ENCODE data around the gene LECT2. TPM values are rescaled to one million over a fixed set of nuclear protein-coding genes. Genes with fewer than 3 reads are reported as not detected.

LECT2 gene
- total and polyA plus RNA-seq, 10 of the 15 experiments (the other 5 are each of a cell fraction or from before 2014, with no cell fraction given): not detected

DNA sequence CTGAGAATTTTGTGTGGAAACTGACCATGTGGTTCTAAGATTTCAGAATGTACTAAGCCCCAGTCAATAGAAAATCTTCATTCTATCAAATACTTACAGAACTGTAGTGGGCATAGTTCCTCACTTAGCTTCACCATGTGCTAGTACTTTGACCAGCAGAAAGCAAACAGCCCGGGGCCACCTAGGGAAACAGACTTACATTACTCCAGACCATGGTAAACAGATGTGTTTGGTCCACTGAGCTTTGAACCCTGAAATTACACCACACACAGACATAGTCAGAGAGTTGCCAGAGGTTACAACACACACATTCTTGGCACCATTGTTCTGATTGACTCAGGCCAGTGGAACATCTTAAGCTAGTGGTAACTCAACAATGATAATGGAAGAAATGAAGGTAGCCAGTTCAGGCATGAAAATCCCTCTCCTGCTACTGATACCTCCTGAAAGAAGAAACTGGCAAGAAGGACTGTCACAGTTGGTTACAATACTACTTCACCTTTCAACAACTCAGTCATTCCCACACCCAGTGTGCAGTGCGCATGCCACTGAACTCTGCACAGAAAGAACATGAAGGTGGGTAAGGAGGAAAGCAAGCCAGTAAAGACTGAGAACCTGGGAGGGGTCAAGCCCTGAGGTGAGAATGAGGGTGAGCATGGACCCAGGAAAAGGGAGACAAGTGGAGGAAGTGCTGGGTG is 18.7 kb upstream of the LECT2 start:
- FAIRE-seq: no peak
- Histone ChIP-seq H3K4me1 (ENCODE audit: control insufficient read depth, insufficient read depth, low read length) (no peaks in the 10 kb centered on the region), H3K4me2 (ENCODE audit: control insufficient read depth, insufficient read depth) (no peak overlapping the region), H3K27ac (ENCODE audit: control insufficient read depth, insufficient read depth) (no peak overlapping the region), H4K20me1 (ENCODE audit: control insufficient read depth, insufficient read depth) (no peaks in the 10 kb centered on the region), H3K9me3 (replicated peaks; ENCODE audit: control insufficient read depth, insufficient read depth, low read length) (no peaks in the 10 kb centered on the region), H3K4me3 (no peak overlapping the region), H2AFZ (ENCODE audit: control insufficient read depth, low read depth, low read length) (no peak overlapping the region), H3K9ac (ENCODE audit: control insufficient read depth, insufficient read depth, low read length) (no peak overlapping the region), H3K27me3 (replicated peaks in 1 of 2; ENCODE audit: control insufficient read depth in 2 of 2, insufficient read depth in 2 of 2, low read length in 1 of 2) (peaks cover 2 to 3% of the 10 kb centered on the region in 2 experiments; a peak in 2 of 4 replicates), H3K36me3 (ENCODE audit: control insufficient read depth in 2 of 2, insufficient read depth in 2 of 2, low read length in 1 of 2) (no peaks in the 10 kb centered on the region), H3K79me2 (ENCODE audit: control insufficient read depth, insufficient read depth, low read length) (no peaks in the 10 kb centered on the region)
- intact Hi-C loops (cut with micrococcal nuclease; ENCODE audit: unreplicated experiment): loop anchor here (10.0 kb wide), 1 partner anchor 201 kb away; no protein-coding TSS in a partner anchor
- RAD21 ChIA-PET (ENCODE audit: unreplicated experiment): no interaction called here
- no peak for DNase-seq (ENCODE audit: low read depth, low spot score)
- POLR2A ChIA-PET: no interaction called here
- 55% methylated on average over 2 of the region's 2 CpGs for WGBS (ENCODE audit: insufficient coverage, insufficient replicate concordance, low lambda C conversion rate, missing lambda C conversion rate)
- CTCF ChIA-PET: interaction anchor here (0.9 to 1.2 kb wide), 2 partner anchors 13 to 28 kb away, joined by 3 read pairs; no protein-coding TSS in a partner anchor
- TF ChIP-seq, protein P1, sequence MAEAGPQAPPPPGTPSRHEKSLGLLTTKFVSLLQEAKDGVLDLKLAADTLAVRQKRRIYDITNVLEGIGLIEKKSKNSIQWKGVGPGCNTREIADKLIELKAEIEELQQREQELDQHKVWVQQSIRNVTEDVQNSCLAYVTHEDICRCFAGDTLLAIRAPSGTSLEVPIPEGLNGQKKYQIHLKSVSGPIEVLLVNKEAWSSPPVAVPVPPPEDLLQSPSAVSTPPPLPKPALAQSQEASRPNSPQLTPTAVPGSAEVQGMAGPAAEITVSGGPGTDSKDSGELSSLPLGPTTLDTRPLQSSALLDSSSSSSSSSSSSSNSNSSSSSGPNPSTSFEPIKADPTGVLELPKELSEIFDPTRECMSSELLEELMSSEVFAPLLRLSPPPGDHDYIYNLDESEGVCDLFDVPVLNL (IDR thresholded peaks at IDR 0.05; ENCODE audit: low read depth, low read length): no peak
- no peak for TF ChIP-seq SREBF2 (IDR thresholded peaks at IDR 0.05; ENCODE audit: low read length)
- TF ChIP-seq SMC3 (IDR thresholded peaks at IDR 0.05; ENCODE audit: borderline replicate concordance, low read length): no peak
- no peak for TF ChIP-seq CBFB (IDR thresholded peaks at IDR 0.05; ENCODE audit: low read depth)
- TF ChIP-seq EP300 (IDR thresholded peaks at IDR 0.05; ENCODE audit: borderline replicate concordance in 1 of 2, control insufficient read depth in 1 of 2, low read depth in 2 of 2, low read length in 2 of 2): no peak
- no peak for TF ChIP-seq RBBP5 (conservative IDR thresholded peaks at IDR 0.05)
- no peak for TF ChIP-seq RCOR1 (conservative IDR thresholded peaks at IDR 0.05; ENCODE audit: low read depth, low read length)
- TF ChIP-seq IRF4 (IDR thresholded peaks at IDR 0.05; ENCODE audit: low read depth, low read length): no peak
- no peak for TF ChIP-seq ATF7 (IDR thresholded peaks at IDR 0.05; ENCODE audit: low read depth)
- TF ChIP-seq RAD51 (IDR thresholded peaks at IDR 0.05): no peak
- TF ChIP-seq RUNX3 (IDR thresholded peaks at IDR 0.05; ENCODE audit: low read length): no peak
- TF ChIP-seq MYB (IDR thresholded peaks at IDR 0.05; ENCODE audit: borderline replicate concordance, low read depth, low read length): no peak
- TF ChIP-seq YY1 (IDR thresholded peaks at IDR 0.05; ENCODE audit: low read depth, low read length): no peak
- ATAC-seq: no peak
- SMC1A ChIA-PET (ENCODE audit: uncharacterized antibody, unreplicated experiment): no interaction called here
- BruUV-seq (replicated peaks): no TSS peak
- in situ Hi-C loops (cut with MboI): no loop called here
